Activated CD4-positive, alpha-beta T cell treated with anti-CD3 and anti-CD28 coated beads, Interleukin-2, amount 10 ng/mL, durations not matched to agents 7 days and 5 days (primary cell): ENCODE results near the gene THSD4. TPM values are rescaled to one million over a fixed set of nuclear protein-coding genes. Genes with fewer than 3 reads are reported as not detected.

Experiments used
- total RNA-seq, 2 experiments: library from RNA; stranded (reverse); gene quantifications; one replicate each; pipeline ENCODE4 v1.2.3, GENCODE V29; 2021

THSD4 gene
- total RNA-seq, 2 experiments from 2014 or later, result not detected

Other genes starting within 250 kb of the THSD4 start
- gene THAP10, start 223.0 kb upstream of the THSD4 start, total RNA-seq, result not detected
- gene LRRC49, start 222.6 kb upstream of the THSD4 start, total RNA-seq, result not detected